ENCODE measurements around the gene SASH3.

DNA sequence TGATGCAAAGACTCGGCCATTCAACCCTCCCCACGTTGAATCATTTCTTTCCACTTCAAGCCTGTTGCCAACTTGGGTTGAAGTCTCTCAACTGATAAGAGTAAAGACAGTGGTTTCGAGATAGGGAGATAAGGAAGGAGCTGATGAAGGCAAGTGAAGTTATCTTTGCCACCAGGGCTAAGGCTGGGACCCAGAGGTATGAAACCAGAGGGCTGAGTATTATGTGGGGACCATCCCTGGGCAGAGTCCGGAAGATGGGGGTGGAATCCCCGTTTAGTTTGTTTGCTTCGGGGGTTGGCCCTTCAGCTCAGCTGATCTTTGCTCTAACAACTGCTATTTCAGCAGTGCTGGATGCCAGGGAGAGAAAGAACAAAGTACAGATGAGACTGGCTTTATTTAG is 43.3 kb upstream of the SASH3 start:
- TF ChIP-seq POLR2A (IDR thresholded peaks at IDR 0.05) = no peak
- TF ChIP-seq, protein P1, sequence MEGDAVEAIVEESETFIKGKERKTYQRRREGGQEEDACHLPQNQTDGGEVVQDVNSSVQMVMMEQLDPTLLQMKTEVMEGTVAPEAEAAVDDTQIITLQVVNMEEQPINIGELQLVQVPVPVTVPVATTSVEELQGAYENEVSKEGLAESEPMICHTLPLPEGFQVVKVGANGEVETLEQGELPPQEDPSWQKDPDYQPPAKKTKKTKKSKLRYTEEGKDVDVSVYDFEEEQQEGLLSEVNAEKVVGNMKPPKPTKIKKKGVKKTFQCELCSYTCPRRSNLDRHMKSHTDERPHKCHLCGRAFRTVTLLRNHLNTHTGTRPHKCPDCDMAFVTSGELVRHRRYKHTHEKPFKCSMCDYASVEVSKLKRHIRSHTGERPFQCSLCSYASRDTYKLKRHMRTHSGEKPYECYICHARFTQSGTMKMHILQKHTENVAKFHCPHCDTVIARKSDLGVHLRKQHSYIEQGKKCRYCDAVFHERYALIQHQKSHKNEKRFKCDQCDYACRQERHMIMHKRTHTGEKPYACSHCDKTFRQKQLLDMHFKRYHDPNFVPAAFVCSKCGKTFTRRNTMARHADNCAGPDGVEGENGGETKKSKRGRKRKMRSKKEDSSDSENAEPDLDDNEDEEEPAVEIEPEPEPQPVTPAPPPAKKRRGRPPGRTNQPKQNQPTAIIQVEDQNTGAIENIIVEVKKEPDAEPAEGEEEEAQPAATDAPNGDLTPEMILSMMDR (IDR thresholded peaks at IDR 0.05) = no peak
